Measurements from ENCODE around the gene TDRD15.

- TF ChIP-seq CTCF (IDR thresholded peaks at IDR 0.05) (no peak), POLR2A (IDR thresholded peaks at IDR 0.05) (no peak), POLR2AphosphoS5 (IDR thresholded peaks at IDR 0.05) (no peak)
Observed at GRCh38 chr2:21092308-21092869, 31.4 kb upstream of the TDRD15 start.

All from sigmoid colon (tissue), 4 donors.